ENCODE results near the gene GNL2. TPM values are rescaled to one million over a fixed set of nuclear protein-coding genes. Genes with fewer than 3 reads are reported as not detected.
A peak's percentile ranks its signal among the peaks of the same experiment; 100 is the strongest.

The GNL2 gene
- total RNA-seq, 4 donors from 2014 or later, result 25.1 to 58.2 (median 34.2) TPM

GRCh38 chr1:37559080-37559479 is 36.7 kb downstream of the GNL2 start:
- TF ChIP-seq CTCF (IDR thresholded peaks at IDR 0.05) (no peak), POLR2A (IDR thresholded peaks at IDR 0.05) (no peak)
- no peak overlapping the region for H3K4me3 ChIP-seq (ENCODE audit: low read depth, poor library complexity, severe bottlenecking)
- 87 to 91% methylated on average over 4 to 7 of the region's 7 CpGs for WGBS, 2 donors
- peak in 1 of 2 donors; percentile 79 for DNase-seq (ENCODE audit: low spot score in 2 of 2)
- intact Hi-C loops (cut with DNase I; ENCODE audit: low total_unique reads), result no loop called here

- TF ChIP-seq POLR2A (IDR thresholded peaks at IDR 0.05) (no peak), CTCF (IDR thresholded peaks at IDR 0.05) (no peak)
- H3K4me3 ChIP-seq (ENCODE audit: low read depth, poor library complexity, severe bottlenecking), result no peak overlapping the region
- intact Hi-C loops (cut with DNase I; ENCODE audit: low total_unique reads), result no loop called here
- WGBS, 2 donors, result 75 to 83% methylated on average over 1 of the region's 1 CpG
- peak in 1 of 2 donors; percentile 4 for DNase-seq (ENCODE audit: low spot score in 2 of 2)
Measured at GRCh38 chr1:37558411-37558810, 37.3 kb downstream of the GNL2 start.

DNA sequence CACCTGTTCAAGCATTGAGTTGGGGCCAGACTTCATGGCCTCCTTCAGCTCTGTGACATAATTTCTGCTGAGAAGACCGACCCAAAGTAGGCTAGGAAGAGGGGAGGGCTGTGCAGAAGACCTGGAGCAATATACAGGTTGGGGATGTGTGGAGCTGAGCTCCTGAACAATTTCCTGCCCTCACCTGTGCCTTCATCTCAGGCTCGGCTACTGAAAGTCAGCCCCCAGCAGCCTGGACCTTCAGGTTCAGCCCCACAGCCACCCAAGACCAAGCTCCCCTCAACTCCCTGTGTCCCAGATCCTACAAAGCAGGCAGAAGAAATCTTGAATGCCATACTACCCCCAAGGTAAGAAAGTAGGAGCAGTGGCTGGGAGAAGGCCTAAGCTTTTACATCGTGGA is 38.3 kb downstream of the GNL2 start:
- 72 to 85% methylated on average over 3 of the region's 3 CpGs for WGBS, 2 donors
- TF ChIP-seq CTCF (IDR thresholded peaks at IDR 0.05), result no peak
- no peak overlapping the region for H3K4me3 ChIP-seq (ENCODE audit: low read depth, poor library complexity, severe bottlenecking)
- intact Hi-C loops (cut with DNase I; ENCODE audit: low total_unique reads), result no loop called here
- DNase-seq (ENCODE audit: low spot score in 2 of 2), result peak in 1 of 2 donors; percentile 50

- 18 to 19% methylated on average over 31 of the region's 31 CpGs for WGBS, 2 donors
- intact Hi-C loops (cut with DNase I; ENCODE audit: low total_unique reads), result no loop called here
- peak; percentile 25 to 94 for DNase-seq (ENCODE audit: low spot score in 2 of 2)
- TF ChIP-seq POLR2A (IDR thresholded peaks at IDR 0.05) (no peak), CTCF (IDR thresholded peaks at IDR 0.05) (no peak)
- H3K4me3 ChIP-seq (ENCODE audit: low read depth, poor library complexity, severe bottlenecking), result no peak within 1 kb of the TSS
Measured at GRCh38 chr1:37556712-37557196, 39.0 kb downstream of the GNL2 start, which contains the start of gene DNALI1. Gene DNALI1, plus strand, starts transcription at chr1:37556940. Its CDS starts 55 bp downstream, at chr1:37556995.

DNA sequence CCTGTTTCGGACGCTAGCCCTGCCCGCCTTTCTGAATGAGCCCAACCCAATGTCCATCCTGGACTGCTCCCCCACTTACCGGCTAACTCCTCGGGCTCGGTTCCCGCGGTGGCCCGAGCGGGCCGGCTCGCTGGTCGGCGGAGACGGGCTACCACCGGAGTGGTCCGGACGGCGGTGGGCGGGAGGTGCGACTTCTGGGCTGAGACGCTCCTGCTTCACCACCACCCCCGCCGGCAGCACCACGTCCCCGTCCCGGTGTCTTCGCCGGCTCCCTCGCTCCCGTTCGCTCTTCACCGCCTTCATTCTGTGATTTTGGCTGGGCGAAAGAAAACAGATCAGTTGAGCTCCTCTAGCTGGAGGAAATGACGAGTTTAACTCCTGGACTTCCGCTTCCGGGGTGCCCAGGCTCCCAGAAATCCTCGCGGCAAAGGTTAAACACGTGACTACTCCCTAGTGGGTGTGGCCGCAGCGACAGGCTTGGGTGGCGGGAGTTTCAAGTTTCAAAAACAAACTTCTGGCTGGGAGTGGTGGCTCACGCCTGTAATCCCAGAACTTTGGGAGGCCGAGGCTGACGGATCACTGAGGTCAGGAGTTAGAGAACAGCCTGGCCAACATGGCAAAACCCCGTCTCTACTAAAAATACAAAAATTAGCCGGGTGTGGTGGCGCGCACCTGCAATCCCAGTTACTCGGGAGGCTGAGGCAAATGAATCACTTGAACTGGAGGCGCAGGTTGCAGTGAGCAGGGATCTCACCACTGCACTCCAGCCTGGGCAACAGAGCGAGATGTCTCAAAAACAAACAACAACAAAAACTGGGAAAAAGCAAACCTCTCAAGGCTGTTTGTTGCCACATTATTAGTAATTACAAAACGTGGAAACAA is 41.6 kb downstream of the GNL2 start, which contains the start of gene SNIP1:
SNIP1 (minus strand) TSS at position 367 of the 882 bp plus-strand sequence; CDS start at position 303, 64 bp downstream.
- intact Hi-C loops (cut with DNase I; ENCODE audit: low total_unique reads), result no loop called here
- DNase-seq (ENCODE audit: low spot score in 2 of 2), result peak; percentile 94 to 98
- TF ChIP-seq CTCF (IDR thresholded peaks at IDR 0.05) (no peak), POLR2A (IDR thresholded peaks at IDR 0.05) (peak in 1 of 2 donors; percentile 30)
- 14% methylated on average over 53 to 54 of the region's 54 CpGs for WGBS, 2 donors
- H3K4me3 ChIP-seq (ENCODE audit: low read depth, poor library complexity, severe bottlenecking), result peak within 1 kb of the TSS; percentile 99
